K562 (cell line): ENCODE results near the gene CCN6.

Experiments used
- CEBPG ChIP-seq, 3 experiments: fragments of 200-800 bp in 1 of 3; sonication (Bioruptor generic) in 1 of 3; sonication (generic) in 1 of 3; formaldehyde crosslinking in 1 of 3; IDR thresholded peaks in 2 of 3; conservative IDR thresholded peaks in 1 of 3; 2 replicates each; pipeline versions ENCODE4 v1.6.1 to v1.8.0; 2016 to 2022; ENCODE audit warnings: missing compliant biosample characterization in 2 of 3, missing genetic modification characterization in 2 of 3, mild to moderate bottlenecking in 1 of 3, missing genetic modification reagents in 1 of 3
- ELF1 ChIP-seq: fragments of 200-800 bp; sonication (Bioruptor generic); IDR thresholded peaks from 2 replicates; pipeline ENCODE4 v1.6.1; 2016; ENCODE audit warnings: missing genetic modification characterization, missing compliant biosample characterization
- NCOA1 ChIP-seq: fragments of 450-650 bp; IDR thresholded peaks from 2 replicates; pipeline ENCODE4 v1.6.1; 2016; ENCODE audit warnings: low read depth
- NFE2L1 ChIP-seq: fragments of 450-650 bp; IDR thresholded peaks from 2 replicates; pipeline ENCODE4 v1.6.1; 2016; ENCODE audit warnings: missing genetic modification characterization, low read depth, mild to moderate bottlenecking, missing compliant biosample characterization, moderate library complexity, borderline replicate concordance
- PCBP1 ChIP-seq: fragments of 200-400 bp; formaldehyde crosslinking; IDR thresholded peaks from 2 replicates; pipeline ENCODE4 v1.6.1; 2018; ENCODE audit warnings: mild to moderate bottlenecking, low read depth, low read length; ENCODE audit not compliant: poor library complexity, severe bottlenecking
- RFX5 ChIP-seq: IDR thresholded peaks from 2 replicates; pipeline ENCODE4 v1.6.1; 2011; ENCODE audit warnings: low read depth, mild to moderate bottlenecking, improper control_type of control experiment, low read length
- RREB1 ChIP-seq: fragments of 250-450 bp; sonication (Bioruptor Pico); IDR thresholded peaks from 2 replicates; pipeline ENCODE4 v1.4.0; 2020
- SP2 ChIP-seq: IDR thresholded peaks from 2 replicates; pipeline ENCODE4 v1.6.1; 2011; ENCODE audit warnings: mild to moderate bottlenecking, low read depth, low read length, moderate library complexity; ENCODE audit not compliant: poor library complexity, severe bottlenecking; ENCODE audit errors: extremely low read depth
- TAF1 ChIP-seq: IDR thresholded peaks from 2 replicates; pipeline ENCODE4 v1.6.1; 2011; ENCODE audit warnings: mild to moderate bottlenecking, low read length, moderate library complexity; ENCODE audit not compliant: insufficient read depth, control insufficient read depth, severe bottlenecking; ENCODE audit errors: extremely low read depth
- TF ChIP-seq, protein P1 (sequence below): sonication (generic); IDR thresholded peaks from 2 replicates; pipeline ENCODE4 v1.6.1; 2016
- TF ChIP-seq, protein P2 (sequence below), 3 experiments: IDR thresholded peaks in 2 of 3; conservative IDR thresholded peaks in 1 of 3; 2 replicates each; pipeline ENCODE4 v1.5.1; 2011 to 2012; ENCODE audit warnings: low read length in 3 of 3, mild to moderate bottlenecking in 3 of 3, control low read depth in 2 of 3, improper control_type of control experiment in 1 of 3, inconsistent platforms in 1 of 3, low read depth in 1 of 3, mixed read lengths in 1 of 3, moderate library complexity in 1 of 3; ENCODE audit not compliant: insufficient read depth in 2 of 3

DNA sequence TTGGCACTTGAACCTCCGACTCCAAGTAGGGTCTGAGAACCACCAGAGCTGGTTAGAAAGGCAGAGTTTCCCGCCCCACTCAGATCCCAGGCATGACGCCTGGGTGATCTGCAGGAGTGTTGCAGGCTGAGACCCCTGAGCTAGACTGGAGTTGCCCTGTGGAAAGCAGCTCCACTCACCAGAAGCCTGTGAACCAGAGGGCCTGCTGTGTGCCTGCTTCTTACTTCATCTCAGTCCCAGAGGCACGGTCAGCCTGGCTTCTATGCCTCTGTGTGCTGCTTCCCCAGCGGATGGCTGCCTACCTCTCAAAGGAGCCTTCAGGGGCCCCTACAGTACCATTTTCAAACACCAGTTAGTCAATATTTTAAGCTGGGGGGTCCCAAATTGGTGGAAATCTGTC, 15.6 kb upstream of the CCN6 start:
- TF ChIP-seq PCBP1 = no peak
- TF ChIP-seq TAF1 = no peak
- TF ChIP-seq, protein P1, sequence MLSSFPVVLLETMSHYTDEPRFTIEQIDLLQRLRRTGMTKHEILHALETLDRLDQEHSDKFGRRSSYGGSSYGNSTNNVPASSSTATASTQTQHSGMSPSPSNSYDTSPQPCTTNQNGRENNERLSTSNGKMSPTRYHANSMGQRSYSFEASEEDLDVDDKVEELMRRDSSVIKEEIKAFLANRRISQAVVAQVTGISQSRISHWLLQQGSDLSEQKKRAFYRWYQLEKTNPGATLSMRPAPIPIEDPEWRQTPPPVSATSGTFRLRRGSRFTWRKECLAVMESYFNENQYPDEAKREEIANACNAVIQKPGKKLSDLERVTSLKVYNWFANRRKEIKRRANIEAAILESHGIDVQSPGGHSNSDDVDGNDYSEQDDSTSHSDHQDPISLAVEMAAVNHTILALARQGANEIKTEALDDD = no peak
- no peak for TF ChIP-seq NFE2L1
- no peak for TF ChIP-seq RFX5
- no peak for TF ChIP-seq NCOA1
- TF ChIP-seq SP2 = no peak
- no peak for TF ChIP-seq ELF1 (tag)
- TF ChIP-seq, protein P2, sequence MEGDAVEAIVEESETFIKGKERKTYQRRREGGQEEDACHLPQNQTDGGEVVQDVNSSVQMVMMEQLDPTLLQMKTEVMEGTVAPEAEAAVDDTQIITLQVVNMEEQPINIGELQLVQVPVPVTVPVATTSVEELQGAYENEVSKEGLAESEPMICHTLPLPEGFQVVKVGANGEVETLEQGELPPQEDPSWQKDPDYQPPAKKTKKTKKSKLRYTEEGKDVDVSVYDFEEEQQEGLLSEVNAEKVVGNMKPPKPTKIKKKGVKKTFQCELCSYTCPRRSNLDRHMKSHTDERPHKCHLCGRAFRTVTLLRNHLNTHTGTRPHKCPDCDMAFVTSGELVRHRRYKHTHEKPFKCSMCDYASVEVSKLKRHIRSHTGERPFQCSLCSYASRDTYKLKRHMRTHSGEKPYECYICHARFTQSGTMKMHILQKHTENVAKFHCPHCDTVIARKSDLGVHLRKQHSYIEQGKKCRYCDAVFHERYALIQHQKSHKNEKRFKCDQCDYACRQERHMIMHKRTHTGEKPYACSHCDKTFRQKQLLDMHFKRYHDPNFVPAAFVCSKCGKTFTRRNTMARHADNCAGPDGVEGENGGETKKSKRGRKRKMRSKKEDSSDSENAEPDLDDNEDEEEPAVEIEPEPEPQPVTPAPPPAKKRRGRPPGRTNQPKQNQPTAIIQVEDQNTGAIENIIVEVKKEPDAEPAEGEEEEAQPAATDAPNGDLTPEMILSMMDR (IDR thresholded peaks at IDR 0.05 in 2 of 3, conservative IDR thresholded peaks at IDR 0.05 in 1 of 3; ENCODE audit: insufficient read depth in 2 of 3, low read depth in 1 of 3, low read length in 3 of 3) = no peak
- no peak for TF ChIP-seq RREB1 (CRISPR knock-in tag)
- TF ChIP-seq CEBPG (CRISPR knock-in tag; IDR thresholded peaks at IDR 0.05) = no peak
- TF ChIP-seq CEBPG (tag; conservative IDR thresholded peaks at IDR 0.05 in 1 of 2, IDR thresholded peaks at IDR 0.05 in 1 of 2) = no peak
